ENCODE results near the gene SS18. TPM values are rescaled to one million over a fixed set of nuclear protein-coding genes. Genes with fewer than 3 reads are reported as not detected.

The SS18 gene
- total RNA-seq, 1 donor = 120 TPM

- no peak for DNase-seq (ENCODE audit: insufficient read length, low spot score, missing footprints)
Measured at GRCh38 chr18:26119246-26119645, 28.8 kb upstream of the SS18 start.

GRCh38 chr18:26104035-26104434 is 13.6 kb upstream of the SS18 start:
- Histone ChIP-seq H3K79me2 (ENCODE audit: insufficient read depth, low read length) (no peaks in the 10 kb centered on the region), H3K4me3 (ENCODE audit: insufficient read depth, low read length) (no peak overlapping the region), H3K4me2 (ENCODE audit: insufficient read depth, low read length) (no peak overlapping the region), H3K36me3 (ENCODE audit: insufficient read depth, low read length) (no peaks in the 10 kb centered on the region), H3K4me1 (ENCODE audit: insufficient read depth, low read length) (no peaks in the 10 kb centered on the region), H3K27ac (ENCODE audit: low read depth, low read length) (no peak overlapping the region), H4K20me1 (ENCODE audit: insufficient read depth, low read length) (no peaks in the 10 kb centered on the region), H3K27me3 (ENCODE audit: insufficient read depth, low read length) (no peaks in the 10 kb centered on the region), H2AFZ (ENCODE audit: low read length) (no peak overlapping the region), H3K9me3 (ENCODE audit: low read depth, low read length) (no peaks in the 10 kb centered on the region)
- TF ChIP-seq, protein P1, sequence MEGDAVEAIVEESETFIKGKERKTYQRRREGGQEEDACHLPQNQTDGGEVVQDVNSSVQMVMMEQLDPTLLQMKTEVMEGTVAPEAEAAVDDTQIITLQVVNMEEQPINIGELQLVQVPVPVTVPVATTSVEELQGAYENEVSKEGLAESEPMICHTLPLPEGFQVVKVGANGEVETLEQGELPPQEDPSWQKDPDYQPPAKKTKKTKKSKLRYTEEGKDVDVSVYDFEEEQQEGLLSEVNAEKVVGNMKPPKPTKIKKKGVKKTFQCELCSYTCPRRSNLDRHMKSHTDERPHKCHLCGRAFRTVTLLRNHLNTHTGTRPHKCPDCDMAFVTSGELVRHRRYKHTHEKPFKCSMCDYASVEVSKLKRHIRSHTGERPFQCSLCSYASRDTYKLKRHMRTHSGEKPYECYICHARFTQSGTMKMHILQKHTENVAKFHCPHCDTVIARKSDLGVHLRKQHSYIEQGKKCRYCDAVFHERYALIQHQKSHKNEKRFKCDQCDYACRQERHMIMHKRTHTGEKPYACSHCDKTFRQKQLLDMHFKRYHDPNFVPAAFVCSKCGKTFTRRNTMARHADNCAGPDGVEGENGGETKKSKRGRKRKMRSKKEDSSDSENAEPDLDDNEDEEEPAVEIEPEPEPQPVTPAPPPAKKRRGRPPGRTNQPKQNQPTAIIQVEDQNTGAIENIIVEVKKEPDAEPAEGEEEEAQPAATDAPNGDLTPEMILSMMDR (IDR thresholded peaks at IDR 0.05; ENCODE audit: extremely low read depth, low read depth, low read length) = no peak
- DNase-seq (ENCODE audit: insufficient read length, low spot score, missing footprints) = no peak

More at GRCh38 chr18:26119246-26119645, 28.8 kb upstream of the SS18 start:
- Histone ChIP-seq H3K27me3 (ENCODE audit: insufficient read depth, low read length) (no peaks in the 10 kb centered on the region), H2AFZ (ENCODE audit: low read length) (no peak overlapping the region), H3K36me3 (ENCODE audit: insufficient read depth, low read length) (no peaks in the 10 kb centered on the region), H3K4me1 (ENCODE audit: insufficient read depth, low read length) (no peaks in the 10 kb centered on the region), H4K20me1 (ENCODE audit: insufficient read depth, low read length) (no peaks in the 10 kb centered on the region), H3K9me3 (ENCODE audit: low read depth, low read length) (no peaks in the 10 kb centered on the region), H3K27ac (ENCODE audit: low read depth, low read length) (no peak overlapping the region), H3K79me2 (ENCODE audit: insufficient read depth, low read length) (no peaks in the 10 kb centered on the region), H3K4me3 (ENCODE audit: insufficient read depth, low read length) (no peak overlapping the region), H3K4me2 (ENCODE audit: insufficient read depth, low read length) (no peak overlapping the region)
- TF ChIP-seq, protein P1 (IDR thresholded peaks at IDR 0.05; ENCODE audit: extremely low read depth, low read depth, low read length) = no peak

DNA sequence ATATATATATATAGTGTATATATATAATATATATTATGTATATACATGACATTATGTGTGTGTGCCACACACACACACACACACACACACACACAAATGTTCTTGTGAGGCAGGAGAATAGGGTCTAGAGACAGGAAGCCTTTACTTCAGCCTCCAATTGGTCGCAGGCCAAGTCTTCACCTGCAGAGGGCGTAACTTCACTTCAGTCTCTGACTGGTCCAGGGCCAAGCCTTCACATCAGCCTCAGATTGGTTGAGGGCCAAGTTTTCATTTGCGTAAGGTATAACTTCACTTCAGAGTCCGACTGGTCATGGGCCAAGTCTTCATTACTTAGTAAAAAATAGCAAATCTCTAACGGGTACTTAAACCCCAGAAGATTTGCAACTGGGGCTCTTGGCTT is 13.2 kb upstream of the SS18 start:
- H3K27me3 ChIP-seq (ENCODE audit: insufficient read depth, low read length) = no peaks in the 10 kb centered on the region
- TF ChIP-seq, protein P1 (IDR thresholded peaks at IDR 0.05; ENCODE audit: extremely low read depth, low read depth, low read length) = no peak
- no peak overlapping the region for H3K27ac ChIP-seq (ENCODE audit: low read depth, low read length)
- peak; percentile 43 for DNase-seq (ENCODE audit: insufficient read length, low spot score, missing footprints)
- no peak overlapping the region for H2AFZ ChIP-seq (ENCODE audit: low read length)
- H3K9me3 ChIP-seq (ENCODE audit: low read depth, low read length) = no peaks in the 10 kb centered on the region
- no peak overlapping the region for H3K4me2 ChIP-seq (ENCODE audit: insufficient read depth, low read length)
- H3K79me2 ChIP-seq (ENCODE audit: insufficient read depth, low read length) = no peaks in the 10 kb centered on the region
- H3K36me3 ChIP-seq (ENCODE audit: insufficient read depth, low read length) = no peaks in the 10 kb centered on the region
- no peaks in the 10 kb centered on the region for H4K20me1 ChIP-seq (ENCODE audit: insufficient read depth, low read length)
- H3K4me3 ChIP-seq (ENCODE audit: insufficient read depth, low read length) = no peak overlapping the region
- no peaks in the 10 kb centered on the region for H3K4me1 ChIP-seq (ENCODE audit: insufficient read depth, low read length)

DNA sequence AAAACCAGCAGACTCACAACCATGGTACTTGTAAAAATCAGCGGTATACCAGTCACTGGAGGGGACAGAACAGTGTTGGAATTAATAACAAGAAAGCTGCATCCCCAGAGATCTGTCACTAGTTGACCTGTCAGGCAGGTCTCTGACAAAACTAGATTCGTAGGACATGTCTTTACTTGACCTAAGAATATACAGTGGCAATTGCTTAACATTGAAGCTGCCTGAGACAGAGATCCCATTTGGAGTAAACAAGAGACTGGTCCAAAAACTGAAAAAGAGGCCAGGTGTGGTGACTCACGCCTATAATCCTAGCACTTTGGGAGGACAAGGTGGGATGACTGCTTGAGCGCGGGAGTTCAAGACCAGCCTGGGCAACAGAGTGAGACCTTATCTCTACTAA is 7.2 kb upstream of the SS18 start:
- DNase-seq (ENCODE audit: insufficient read length, low spot score, missing footprints) = no peak
- no peaks in the 10 kb centered on the region for H3K79me2 ChIP-seq (ENCODE audit: insufficient read depth, low read length)
- no peak overlapping the region for H3K27ac ChIP-seq (ENCODE audit: low read depth, low read length)
- no peak overlapping the region for H3K4me3 ChIP-seq (ENCODE audit: insufficient read depth, low read length)
- no peaks in the 10 kb centered on the region for H3K36me3 ChIP-seq (ENCODE audit: insufficient read depth, low read length)
- H3K4me1 ChIP-seq (ENCODE audit: insufficient read depth, low read length) = no peaks in the 10 kb centered on the region
- H3K4me2 ChIP-seq (ENCODE audit: insufficient read depth, low read length) = no peak overlapping the region
- no peaks in the 10 kb centered on the region for H3K27me3 ChIP-seq (ENCODE audit: insufficient read depth, low read length)
- no peaks in the 10 kb centered on the region for H3K9me3 ChIP-seq (ENCODE audit: low read depth, low read length)
- H4K20me1 ChIP-seq (ENCODE audit: insufficient read depth, low read length) = no peaks in the 10 kb centered on the region
- TF ChIP-seq, protein P1 (IDR thresholded peaks at IDR 0.05; ENCODE audit: extremely low read depth, low read depth, low read length) = no peak
- H2AFZ ChIP-seq (ENCODE audit: low read length) = no peak overlapping the region
